Type B pancreatic cell (in vitro differentiated cells): Measurements from ENCODE around the gene HOMER3. TPM values are rescaled to one million over a fixed set of nuclear protein-coding genes. Genes with fewer than 3 reads are reported as not detected.

ENCODE experiments used
- DNase-seq: peaks from one replicate; pipeline ENCODE4 v3.0.0; 2021; ENCODE audit warnings: mixed read lengths; ENCODE audit not compliant: unreplicated experiment; ENCODE audit errors: extremely low spot score
- H3K27ac Mint-ChIP-seq: 2 replicates; pipeline ENCODE4 v1.8.0; 2021; ENCODE audit warnings: mild to moderate bottlenecking, mixed read lengths
- H3K27me3 Mint-ChIP-seq: 2 replicates; pipeline ENCODE4 v1.8.0; 2021; ENCODE audit warnings: mixed read lengths
- H3K36me3 Mint-ChIP-seq: 2 replicates; pipeline ENCODE4 v1.8.0; 2021; ENCODE audit warnings: mixed read lengths
- H3K4me1 Mint-ChIP-seq: one replicate; pipeline ENCODE4 v1.8.0; 2021; ENCODE audit warnings: mixed read lengths; ENCODE audit not compliant: unreplicated experiment
- H3K4me3 Mint-ChIP-seq: 2 replicates; pipeline ENCODE4 v1.8.0; 2021; ENCODE audit warnings: mild to moderate bottlenecking, mixed read lengths
- H3K9me3 Mint-ChIP-seq: 2 replicates; pipeline ENCODE4 v1.8.0; 2021; ENCODE audit warnings: mixed read lengths
- total RNA-seq: library from RNA; stranded (reverse); gene quantifications from 2 replicates; pipeline ENCODE4 v1.2.1, GENCODE V29; 2021; ENCODE audit warnings: low replicate concordance
- TF ChIP-seq, protein P1 (sequence below): fragments of 200-600 bp; sonication (generic); conservative IDR thresholded peaks from 2 replicates; pipeline ENCODE4 v1.5.0; 2021; ENCODE audit warnings: antibody characterized with exemption, mild to moderate bottlenecking

The HOMER3 gene
- total RNA-seq, 1 donor from 2014 or later, result 38.6 TPM

DNA sequence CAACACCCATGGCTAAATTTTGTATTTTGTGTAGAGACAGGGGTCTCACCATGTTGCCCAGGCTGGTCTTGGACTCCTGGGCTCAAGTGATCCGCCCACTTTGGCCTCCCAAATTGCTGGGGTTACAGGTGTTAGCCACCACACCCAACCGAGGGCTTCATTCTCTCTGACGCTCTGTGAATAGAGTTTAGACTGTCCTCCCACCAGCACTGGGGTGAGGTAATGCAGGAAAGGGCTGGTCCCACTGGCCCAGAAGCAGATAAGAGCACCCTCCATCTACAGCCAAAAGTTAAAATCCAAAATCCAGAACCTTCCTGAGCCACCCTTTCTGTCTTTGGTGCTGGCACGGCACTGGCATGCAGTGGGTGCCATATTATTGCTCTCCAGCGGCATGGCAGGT is 31.8 kb upstream of the HOMER3 start:
- Mint-ChIP-seq H3K27me3 (peaks cover 13% of the 10 kb centered on the region), H3K4me1 (no peaks in the 10 kb centered on the region), H3K36me3 (no peaks in the 10 kb centered on the region), H3K4me3 (no peak overlapping the region), H3K27ac (no peak overlapping the region), H3K9me3 (no peaks in the 10 kb centered on the region)
- TF ChIP-seq, protein P1, sequence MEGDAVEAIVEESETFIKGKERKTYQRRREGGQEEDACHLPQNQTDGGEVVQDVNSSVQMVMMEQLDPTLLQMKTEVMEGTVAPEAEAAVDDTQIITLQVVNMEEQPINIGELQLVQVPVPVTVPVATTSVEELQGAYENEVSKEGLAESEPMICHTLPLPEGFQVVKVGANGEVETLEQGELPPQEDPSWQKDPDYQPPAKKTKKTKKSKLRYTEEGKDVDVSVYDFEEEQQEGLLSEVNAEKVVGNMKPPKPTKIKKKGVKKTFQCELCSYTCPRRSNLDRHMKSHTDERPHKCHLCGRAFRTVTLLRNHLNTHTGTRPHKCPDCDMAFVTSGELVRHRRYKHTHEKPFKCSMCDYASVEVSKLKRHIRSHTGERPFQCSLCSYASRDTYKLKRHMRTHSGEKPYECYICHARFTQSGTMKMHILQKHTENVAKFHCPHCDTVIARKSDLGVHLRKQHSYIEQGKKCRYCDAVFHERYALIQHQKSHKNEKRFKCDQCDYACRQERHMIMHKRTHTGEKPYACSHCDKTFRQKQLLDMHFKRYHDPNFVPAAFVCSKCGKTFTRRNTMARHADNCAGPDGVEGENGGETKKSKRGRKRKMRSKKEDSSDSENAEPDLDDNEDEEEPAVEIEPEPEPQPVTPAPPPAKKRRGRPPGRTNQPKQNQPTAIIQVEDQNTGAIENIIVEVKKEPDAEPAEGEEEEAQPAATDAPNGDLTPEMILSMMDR, result no peak
- DNase-seq, result no peak

DNA sequence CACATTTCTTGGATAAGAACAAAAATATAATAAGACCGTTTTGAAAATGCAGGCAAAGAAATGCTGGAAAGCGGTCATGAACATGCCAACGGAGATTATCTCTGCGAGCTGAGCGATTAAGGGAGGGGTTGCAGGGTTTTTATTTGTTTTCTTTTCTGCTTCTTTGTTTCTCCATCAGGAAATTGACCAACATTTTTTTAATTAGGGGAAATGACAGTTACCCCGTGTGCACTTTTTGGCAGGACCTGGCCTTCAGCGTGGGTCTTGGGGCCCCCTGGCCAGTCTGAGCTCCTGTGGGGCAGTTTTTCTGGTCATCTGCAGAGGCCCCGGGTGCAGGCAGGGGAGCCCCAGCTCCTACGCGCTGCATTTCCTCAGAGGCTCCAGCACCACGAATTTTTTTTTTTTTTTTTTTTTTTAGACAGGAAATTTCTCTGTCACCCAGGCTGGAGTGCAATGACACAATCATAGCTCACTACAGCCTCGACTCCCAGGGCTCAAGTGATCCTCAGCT is 31.3 kb upstream of the HOMER3 start:
- H3K9me3 Mint-ChIP-seq, result no peaks in the 10 kb centered on the region
- H3K4me1 Mint-ChIP-seq, result no peaks in the 10 kb centered on the region
- DNase-seq, result no peak
- H3K4me3 Mint-ChIP-seq, result no peak overlapping the region
- H3K27me3 Mint-ChIP-seq, result peaks cover 13% of the 10 kb centered on the region
- no peak overlapping the region for H3K27ac Mint-ChIP-seq
- TF ChIP-seq, protein P1, result no peak
- no peaks in the 10 kb centered on the region for H3K36me3 Mint-ChIP-seq

DNA sequence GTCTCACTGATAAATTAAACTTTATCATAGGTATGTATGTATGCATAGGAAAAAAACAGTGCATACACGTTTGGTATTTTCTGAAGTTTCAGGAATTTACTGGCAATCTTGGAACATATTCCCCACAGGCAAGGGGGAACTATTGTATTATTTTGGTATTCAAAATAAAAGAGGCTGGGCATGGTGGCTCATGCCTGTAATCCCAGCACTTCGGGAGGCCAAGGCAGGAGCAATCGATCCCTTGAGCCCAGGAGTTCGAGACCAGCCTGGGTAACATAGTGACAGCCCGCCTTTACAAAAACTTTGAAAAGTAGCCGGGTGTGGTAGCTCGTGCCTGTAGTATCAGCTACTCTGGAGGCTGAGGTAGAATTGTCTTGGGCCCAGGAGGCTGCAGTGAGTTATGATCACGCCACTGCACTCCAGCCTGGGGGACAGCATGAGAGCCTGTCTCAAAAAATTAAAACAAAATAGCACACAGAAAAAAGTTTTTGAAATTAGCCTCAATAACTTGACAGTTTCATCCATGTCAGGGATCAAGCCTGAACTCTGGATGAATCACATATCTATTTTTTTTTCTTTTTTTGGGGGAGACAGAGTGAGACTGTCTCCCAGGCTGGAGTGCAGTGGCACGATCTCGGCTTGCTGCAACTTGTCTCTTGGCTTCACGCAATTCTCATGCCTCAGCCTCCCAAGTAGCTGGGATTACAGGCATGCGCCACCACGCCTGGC is 29.1 kb upstream of the HOMER3 start:
- Mint-ChIP-seq H3K36me3 (no peaks in the 10 kb centered on the region), H3K9me3 (no peaks in the 10 kb centered on the region), H3K4me1 (no peaks in the 10 kb centered on the region), H3K27ac (peak overlapping the region; percentile 22), H3K4me3 (no peak overlapping the region), H3K27me3 (peaks cover 9% of the 10 kb centered on the region)
- no peak for DNase-seq
- TF ChIP-seq, protein P1, result no peak

DNA sequence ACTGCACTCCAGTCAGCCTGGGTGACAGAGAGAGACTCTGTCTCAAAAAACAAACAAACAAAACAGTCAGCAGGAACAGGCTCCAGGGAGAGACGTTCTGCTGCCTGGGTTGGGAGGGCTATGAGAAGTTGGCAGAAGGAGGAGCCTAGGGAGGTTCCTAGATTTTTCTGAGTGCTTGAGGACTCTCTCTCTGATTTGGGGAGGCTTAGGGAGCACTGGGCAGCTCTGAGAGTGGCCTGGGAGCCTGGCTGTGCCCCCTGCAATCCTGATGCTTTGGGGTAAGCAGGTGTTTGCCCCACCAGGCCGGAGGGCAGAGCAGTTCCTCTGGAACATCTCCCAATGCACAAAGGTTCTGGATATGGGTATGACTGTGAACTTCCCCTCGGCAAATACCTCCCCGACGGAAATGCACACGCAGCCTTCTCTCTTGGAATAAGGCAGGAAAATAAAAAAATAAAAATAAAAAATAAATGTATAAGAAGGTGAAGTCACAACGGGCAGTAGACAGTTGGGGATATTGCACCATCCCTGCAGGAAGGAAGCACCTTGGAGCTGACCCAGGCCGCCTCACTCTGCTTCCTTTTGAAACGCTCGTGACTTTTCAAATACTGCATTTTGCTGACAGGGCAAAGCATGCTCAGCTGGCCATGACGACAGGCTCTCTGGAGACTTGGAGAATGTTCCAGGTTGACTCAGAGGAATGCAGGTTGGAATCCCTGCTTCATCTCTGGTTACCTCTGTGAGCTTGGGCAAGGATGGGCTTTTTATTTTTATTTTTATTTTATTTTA is 26.5 kb upstream of the HOMER3 start:
- no peak overlapping the region for H3K4me3 Mint-ChIP-seq
- peaks cover 9% of the 10 kb centered on the region for H3K27me3 Mint-ChIP-seq
- DNase-seq, result no peak
- no peak overlapping the region for H3K27ac Mint-ChIP-seq
- H3K4me1 Mint-ChIP-seq, result no peaks in the 10 kb centered on the region
- no peaks in the 10 kb centered on the region for H3K9me3 Mint-ChIP-seq
- no peaks in the 10 kb centered on the region for H3K36me3 Mint-ChIP-seq
- TF ChIP-seq, protein P1, result no peak

DNA sequence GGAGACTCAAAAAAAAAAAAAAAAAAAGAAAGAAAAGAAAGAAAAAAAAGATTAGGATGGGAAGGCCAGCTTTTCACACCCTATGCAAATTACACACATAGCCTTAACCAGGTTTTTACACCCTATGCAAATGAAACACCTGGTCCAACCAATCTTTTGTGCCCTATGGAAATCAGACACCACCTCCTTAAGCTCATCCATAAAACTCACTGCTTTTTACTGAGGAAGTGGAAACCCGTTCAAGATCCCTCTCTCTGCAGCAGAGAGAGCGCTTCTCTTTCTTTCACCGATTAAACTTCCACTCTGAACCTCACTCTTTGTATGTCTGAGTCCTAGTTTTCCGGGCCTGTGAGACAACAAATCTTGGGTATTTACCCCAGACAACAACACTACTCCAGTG is 25.3 kb upstream of the HOMER3 start:
- TF ChIP-seq, protein P1, result no peak
- H3K36me3 Mint-ChIP-seq, result no peaks in the 10 kb centered on the region
- H3K4me3 Mint-ChIP-seq, result no peak overlapping the region
- no peaks in the 10 kb centered on the region for H3K9me3 Mint-ChIP-seq
- no peak for DNase-seq
- H3K4me1 Mint-ChIP-seq, result no peaks in the 10 kb centered on the region
- H3K27me3 Mint-ChIP-seq, result peaks cover 21% of the 10 kb centered on the region
- H3K27ac Mint-ChIP-seq, result no peak overlapping the region
